PFSK-1 (cell line): ENCODE results near the gene FGD6.

Experiments used
- FOXP2 ChIP-seq: optimal IDR thresholded peaks from 2 replicates; pipeline ENCODE3; 2011; ENCODE audit warnings: borderline replicate concordance, control low read depth, inconsistent platforms; ENCODE audit not compliant: insufficient read depth; ENCODE audit errors: extremely low read length, extremely low read depth
- POLR2AphosphoS5 ChIP-seq: IDR thresholded peaks from 2 replicates; pipeline ENCODE4 v1.6.1; 2012; ENCODE audit warnings: low read depth, mild to moderate bottlenecking, control low read depth, low read length, moderate library complexity
- REST ChIP-seq, 2 experiments: IDR thresholded peaks; 2 replicates each; pipeline versions ENCODE4 v1.6.1 to v1.8.0; 2011 to 2012; ENCODE audit warnings: low read depth in 2 of 2, low read length in 2 of 2, control low read depth in 1 of 2, inconsistent platforms in 1 of 2, mild to moderate bottlenecking in 1 of 2, moderate library complexity in 1 of 2; ENCODE audit not compliant: insufficient read depth in 1 of 2
- SIN3A ChIP-seq: IDR thresholded peaks from 2 replicates; pipeline ENCODE4 v1.6.1; 2012; ENCODE audit warnings: mild to moderate bottlenecking, low read length, moderate library complexity, borderline replicate concordance; ENCODE audit not compliant: insufficient read depth
- TAF1 ChIP-seq: IDR thresholded peaks from 2 replicates; pipeline ENCODE4 v1.6.1; 2012; ENCODE audit warnings: low read length, control low read depth, borderline replicate concordance; ENCODE audit not compliant: insufficient read depth

The FGD6 gene

GRCh38 chr12:95201056-95201670 is 16.1 kb downstream of the FGD6 start:
- no peak for TF ChIP-seq TAF1
- TF ChIP-seq POLR2AphosphoS5, result no peak
- TF ChIP-seq REST (IDR thresholded peaks at IDR 0.05; ENCODE audit: insufficient read depth in 1 of 2, low read depth in 2 of 2, low read length in 2 of 2), result no peak
- TF ChIP-seq SIN3A, result no peak

- TF ChIP-seq TAF1 (no peak), POLR2AphosphoS5 (no peak), FOXP2 (no peak), REST (IDR thresholded peaks at IDR 0.05; ENCODE audit: insufficient read depth in 1 of 2, low read depth in 2 of 2, low read length in 2 of 2) (no peak), SIN3A (no peak)
Measured at GRCh38 chr12:95200128-95200894, 17.0 kb downstream of the FGD6 start.

- TF ChIP-seq POLR2AphosphoS5 (no peak), REST (IDR thresholded peaks at IDR 0.05; ENCODE audit: insufficient read depth in 1 of 2, low read depth in 2 of 2, low read length in 2 of 2) (no peak), FOXP2 (no peak), SIN3A (no peak), TAF1 (no peak)
Measured at GRCh38 chr12:95198914-95199313, 18.4 kb downstream of the FGD6 start.

GRCh38 chr12:95197636-95198035 is 19.6 kb downstream of the FGD6 start:
- no peak for TF ChIP-seq FOXP2

- TF ChIP-seq TAF1, result no peak
- TF ChIP-seq POLR2AphosphoS5, result no peak
- no peak for TF ChIP-seq SIN3A
- TF ChIP-seq REST (IDR thresholded peaks at IDR 0.05; ENCODE audit: insufficient read depth in 1 of 2, low read depth in 2 of 2, low read length in 2 of 2), result no peak
Measured at GRCh38 chr12:95195122-95195521, 22.1 kb downstream of the FGD6 start.
